Right lobe of liver (tissue), 6 donors: ENCODE results near the gene DENND4A. TPM values are rescaled to one million over a fixed set of nuclear protein-coding genes. Genes with fewer than 3 reads are reported as not detected.
A peak's percentile ranks its signal among the peaks of the same experiment; 100 is the strongest.

Source experiments
- ATAC-seq, 4 donors: fragments of 200-7000 bp; cut with Tn5 transposase; one replicate each; pipeline ENCODE4 v1.9.1; 2020; ENCODE audit warnings: mild to moderate bottlenecking in 4 of 4, moderate library complexity in 4 of 4
- DNase-seq, 3 donors: peaks; one replicate each; pipeline ENCODE4 v3.0.0-alpha.2; 2020
- H3K27ac ChIP-seq, 3 donors: fragments of 200-600 bp; one replicate each; pipeline ENCODE4 v1.8.0; 2022
- H3K27me3 ChIP-seq, 2 donors: fragments of 200-600 bp; one replicate each; pipeline ENCODE4 v1.8.0; 2022
- H3K36me3 ChIP-seq, 4 donors: fragments of 200-600 bp; sonication (generic) in 1 of 4; one replicate each; pipeline versions ENCODE4 v1.5.1 to v1.8.0; 2017 to 2022; ENCODE audit warnings: control low read depth in 1 of 4
- H3K4me1 ChIP-seq, 4 donors: fragments of 200-600 bp; sonication (generic) in 1 of 4; one replicate each; pipeline versions ENCODE4 v1.5.1 to v1.8.0; 2017 to 2022; ENCODE audit warnings: control low read depth in 1 of 4
- H3K4me3 ChIP-seq, 3 donors: fragments of 200-600 bp; one replicate each; pipeline ENCODE4 v1.8.0; 2022
- H3K9me3 ChIP-seq, 4 donors: fragments of 200-600 bp; sonication (generic) in 1 of 4; one replicate each; pipeline versions ENCODE4 v1.5.1 to v1.8.0; 2017 to 2022; ENCODE audit warnings: control low read depth in 1 of 4
- POLR2A ChIP-seq: fragments of 450-650 bp; IDR thresholded peaks from one replicate; pipeline ENCODE4 v1.6.1; 2017; ENCODE audit warnings: antibody characterized with exemption, mild to moderate bottlenecking
- WGBS: methylation state at CpG from one replicate; pipeline ENCODE4 v1.1.6; 2018; ENCODE audit warnings: low coverage, low lambda C conversion rate; ENCODE audit not compliant: insufficient coverage; ENCODE audit errors: missing lambda C conversion rate; 5-methylcytosine and 5-hydroxymethylcytosine counted together
- intact Hi-C, 2 donors: fragments of 100-400 bp; cut with DNase I; formaldehyde crosslinking; loops; one replicate each; pipeline versions ENCODE4 v1.11.2 to v1.14.1; 2022
- total RNA-seq, 6 experiments: library from RNA; depleted of rRNA in 2 of 6; stranded (reverse); fragments of >200 nt in 2 of 6; fragmentation: NEBNext Ultra II Directional in 3 of 6; extraction: Animal tissue kit (Norgen Biotek cat#: 25700) in 3 of 6; gene quantifications; one replicate each; pipeline versions ENCODE4 v1.1.0 to v1.2.4, GENCODE V29; 2016 to 2023
- TF ChIP-seq, protein P1 (sequence below), 4 donors: fragments of 200-600 bp in 3 of 4; fragments of 450-650 bp in 1 of 4; IDR thresholded peaks; one replicate each; pipeline versions ENCODE4 v1.5.1 to v1.8.0; 2016 to 2022; ENCODE audit warnings: antibody characterized with exemption in 4 of 4, mild to moderate bottlenecking in 2 of 4
- donor health status: DM: no; HTN: yes; CAD: no.
- donor health status: DM: no; HTN: no; CAD: no.
- donor health status: DM: no; HTN: no; CAD: no.
- donor health status: DM: no; HTN: yes; CAD: no.
- donor health status: DM: no; HTN: yes; CAD: no.

The DENND4A gene
- total RNA-seq, 6 experiments from 2014 or later: 12.7 to 32.4 (median 21.5) TPM

- ATAC-seq: no peak
These were observed 169.0 kb downstream of the DENND4A start for GRCh38 chr15:65623103-65623502.

DNA sequence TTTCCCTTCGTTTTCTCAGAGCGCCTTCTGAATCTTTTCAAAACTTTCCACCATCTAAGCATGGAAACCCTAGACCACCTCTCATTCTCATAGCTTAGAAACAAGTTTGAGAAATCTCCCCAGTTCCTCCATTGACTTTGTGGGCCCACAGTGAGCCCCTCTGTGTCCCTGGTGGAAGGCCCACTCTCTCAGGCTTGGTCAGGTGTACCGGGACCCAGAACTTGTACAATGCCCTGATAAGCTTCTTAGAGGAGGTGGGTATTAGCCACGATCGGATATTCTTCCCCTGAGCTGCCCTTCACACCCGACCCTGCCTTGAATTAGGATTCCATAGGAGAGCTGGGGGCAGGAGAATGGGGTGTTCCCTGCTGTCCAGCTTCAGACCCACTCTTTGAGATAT lies 170.5 kb downstream of the DENND4A start, which contains the start of gene SLC24A1:
TSS of gene SLC24A1 (plus strand) at position 301 of the 400 bp plus-strand sequence. CDS start 2,143 bp downstream, outside the sequence.
- TF ChIP-seq, protein P1, sequence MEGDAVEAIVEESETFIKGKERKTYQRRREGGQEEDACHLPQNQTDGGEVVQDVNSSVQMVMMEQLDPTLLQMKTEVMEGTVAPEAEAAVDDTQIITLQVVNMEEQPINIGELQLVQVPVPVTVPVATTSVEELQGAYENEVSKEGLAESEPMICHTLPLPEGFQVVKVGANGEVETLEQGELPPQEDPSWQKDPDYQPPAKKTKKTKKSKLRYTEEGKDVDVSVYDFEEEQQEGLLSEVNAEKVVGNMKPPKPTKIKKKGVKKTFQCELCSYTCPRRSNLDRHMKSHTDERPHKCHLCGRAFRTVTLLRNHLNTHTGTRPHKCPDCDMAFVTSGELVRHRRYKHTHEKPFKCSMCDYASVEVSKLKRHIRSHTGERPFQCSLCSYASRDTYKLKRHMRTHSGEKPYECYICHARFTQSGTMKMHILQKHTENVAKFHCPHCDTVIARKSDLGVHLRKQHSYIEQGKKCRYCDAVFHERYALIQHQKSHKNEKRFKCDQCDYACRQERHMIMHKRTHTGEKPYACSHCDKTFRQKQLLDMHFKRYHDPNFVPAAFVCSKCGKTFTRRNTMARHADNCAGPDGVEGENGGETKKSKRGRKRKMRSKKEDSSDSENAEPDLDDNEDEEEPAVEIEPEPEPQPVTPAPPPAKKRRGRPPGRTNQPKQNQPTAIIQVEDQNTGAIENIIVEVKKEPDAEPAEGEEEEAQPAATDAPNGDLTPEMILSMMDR (IDR thresholded peaks at IDR 0.05): no peak
- TF ChIP-seq POLR2A: no peak
- ATAC-seq (no peak), DNase-seq (no peak)
- H3K27me3 ChIP-seq: no peaks in the 10 kb centered on the region
- H3K4me1 ChIP-seq: peaks cover 0 to 3% (median 0%) of the 10 kb centered on the region in 4 donors
- WGBS: 73% methylated on average over 3 of the region's 6 CpGs
- intact Hi-C loops: no loop called here
- no peak within 1 kb of the TSS for H3K27ac ChIP-seq
- no peaks in the 10 kb centered on the region for H3K9me3 ChIP-seq
- H3K4me3 ChIP-seq: no peak within 1 kb of the TSS
- H3K36me3 ChIP-seq: no peaks in the 10 kb centered on the region

More at GRCh38 chr15:65623103-65623502, 169.0 kb downstream of the DENND4A start:
- no peaks in the 10 kb centered on the region for H3K27me3 ChIP-seq
- H3K9me3 ChIP-seq: no peaks in the 10 kb centered on the region
- no peaks in the 10 kb centered on the region for H3K36me3 ChIP-seq
- peaks cover 0 to 3% (median 0%) of the 10 kb centered on the region in 4 donors for H3K4me1 ChIP-seq
- intact Hi-C loops: no loop called here
- no peak for DNase-seq
- no peak for TF ChIP-seq POLR2A
- TF ChIP-seq, protein P1 (IDR thresholded peaks at IDR 0.05): no peak
- H3K27ac ChIP-seq: no peak overlapping the region
- H3K4me3 ChIP-seq: no peak overlapping the region

GRCh38 chr15:65620833-65621232 lies 171.3 kb downstream of the DENND4A start:
- no peak for ATAC-seq
- Histone ChIP-seq H3K9me3 (no peaks in the 10 kb centered on the region), H3K4me1 (peaks cover 0 to 3% (median 0%) of the 10 kb centered on the region in 4 donors), H3K36me3 (no peaks in the 10 kb centered on the region), H3K27me3 (no peaks in the 10 kb centered on the region), H3K27ac (no peak overlapping the region), H3K4me3 (no peak overlapping the region)
- intact Hi-C loops: no loop called here
- DNase-seq: no peak
- WGBS: 94% methylated on average over 2 of the region's 2 CpGs
- no peak for TF ChIP-seq POLR2A
- TF ChIP-seq, protein P1 (IDR thresholded peaks at IDR 0.05): no peak

DNA sequence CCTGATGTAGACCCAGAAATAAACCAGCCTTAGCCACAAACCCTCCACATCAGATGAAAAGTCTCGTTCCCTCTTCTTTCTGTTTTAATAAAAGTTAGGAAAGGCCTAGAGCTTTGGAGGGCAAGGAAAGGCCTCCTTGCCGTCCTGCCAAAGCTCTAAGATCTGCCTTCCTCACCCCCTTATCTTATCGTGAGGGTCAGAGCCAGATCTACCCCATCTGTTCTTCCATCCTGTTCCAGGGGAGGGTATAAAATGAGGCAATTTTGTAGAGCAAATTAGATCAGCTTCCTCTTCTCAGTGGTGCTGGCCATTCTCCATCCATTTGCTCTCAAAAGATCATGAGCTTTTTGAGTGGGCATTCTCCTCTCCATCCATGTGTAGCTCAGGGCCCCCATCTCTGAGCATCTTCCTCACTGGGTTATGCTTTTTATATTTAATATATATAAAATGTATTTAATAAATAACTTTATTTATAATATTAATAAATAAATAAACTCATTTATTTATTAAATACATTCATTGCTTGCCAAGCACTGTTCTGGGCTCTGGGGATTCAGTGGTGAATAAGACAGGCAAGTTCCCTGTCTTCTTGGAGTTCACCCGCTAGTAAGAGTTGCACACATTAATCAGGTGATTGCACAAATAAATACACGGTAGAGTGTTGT lies 172.3 kb downstream of the DENND4A start:
- 59% methylated on average over 5 of the region's 5 CpGs for WGBS
- peaks cover 0 to 3% (median 0%) of the 10 kb centered on the region in 4 donors for H3K4me1 ChIP-seq
- H3K27me3 ChIP-seq: no peaks in the 10 kb centered on the region
- TF ChIP-seq, protein P1 (IDR thresholded peaks at IDR 0.05): no peak
- TF ChIP-seq POLR2A: no peak
- H3K9me3 ChIP-seq: no peaks in the 10 kb centered on the region
- ATAC-seq (peak in 1 of 4 donors; percentile 39), DNase-seq (no peak)
- no peaks in the 10 kb centered on the region for H3K36me3 ChIP-seq
- H3K27ac ChIP-seq: no peak overlapping the region
- intact Hi-C loops: no loop called here
- no peak overlapping the region for H3K4me3 ChIP-seq
